Ammon's horn (tissue), 1 donor: ENCODE data around the gene MCM6.
A peak's percentile ranks its signal among the peaks of the same experiment; 100 is the strongest.
"Not testable (repeated sequence)": the region's sequence is repeated elsewhere in the genome, so short reads cannot be mapped to it uniquely, and the experiment has no call there.

ENCODE experiments used
- DNase-seq: peaks from one replicate; pipeline ENCODE4 v3.0.0-alpha.2; 2016; ENCODE audit warnings: low spot score

MCM6 gene

DNA sequence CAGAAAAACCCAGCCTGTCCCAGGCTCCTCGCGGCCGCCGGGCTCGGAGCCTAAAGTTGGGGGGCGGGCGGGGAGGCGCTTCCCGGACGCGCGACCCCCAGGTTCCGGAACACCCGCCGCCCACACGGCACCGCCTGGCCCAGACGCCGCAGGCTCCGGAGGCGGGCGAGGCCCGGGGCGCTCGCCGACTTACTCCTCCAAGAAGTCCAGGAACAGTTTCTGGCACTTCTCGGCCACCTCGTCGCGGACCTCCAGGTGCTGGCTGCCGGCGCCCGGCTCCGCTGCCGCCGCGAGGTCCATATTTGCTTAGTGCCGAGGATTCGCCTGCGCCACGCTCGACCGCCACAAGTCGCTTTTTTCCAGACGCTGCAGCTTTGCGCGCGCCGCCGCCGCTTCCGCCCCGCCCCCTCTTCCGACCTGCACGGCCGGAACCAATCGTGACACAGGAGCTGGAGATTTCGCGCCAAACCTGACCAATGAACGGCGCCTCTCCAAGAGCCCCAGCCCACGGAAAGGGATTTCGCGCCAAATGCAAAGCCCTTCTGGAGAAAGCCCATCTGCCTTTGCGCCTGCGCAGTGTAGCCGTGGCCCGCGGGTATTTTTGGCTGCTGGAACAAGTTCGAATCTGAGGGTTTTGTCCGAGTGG lies at the start of gene MCM6:
Gene MCM6 (minus strand): TSS at position 378 of the 646 bp plus-strand sequence. CDS start 78 bp downstream, at position 300.
- DNase-seq, result peak; percentile 98

GRCh38 chr2:135925571-135925970 lies 49.3 kb upstream of the MCM6 start:
- no peak for DNase-seq

DNA sequence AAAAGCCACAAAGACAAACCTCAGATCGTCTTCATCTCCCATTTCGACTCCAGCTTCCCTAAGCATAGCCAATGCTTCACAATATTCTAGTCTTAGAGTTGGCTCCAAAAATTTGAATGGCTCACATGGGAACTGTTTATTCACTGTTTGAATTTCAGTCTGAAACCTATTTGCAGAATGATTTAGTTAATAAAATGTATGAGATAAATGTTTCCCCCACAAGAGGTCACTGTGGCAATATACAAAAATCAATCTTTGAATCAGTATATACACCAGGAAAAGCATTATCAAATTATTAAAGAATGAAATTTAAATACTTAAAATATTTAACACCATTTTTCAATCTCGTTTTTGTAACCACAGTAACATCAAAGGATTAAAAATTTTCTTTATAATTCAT lies 40.0 kb upstream of the MCM6 start:
- peak; percentile 56 for DNase-seq

DNA sequence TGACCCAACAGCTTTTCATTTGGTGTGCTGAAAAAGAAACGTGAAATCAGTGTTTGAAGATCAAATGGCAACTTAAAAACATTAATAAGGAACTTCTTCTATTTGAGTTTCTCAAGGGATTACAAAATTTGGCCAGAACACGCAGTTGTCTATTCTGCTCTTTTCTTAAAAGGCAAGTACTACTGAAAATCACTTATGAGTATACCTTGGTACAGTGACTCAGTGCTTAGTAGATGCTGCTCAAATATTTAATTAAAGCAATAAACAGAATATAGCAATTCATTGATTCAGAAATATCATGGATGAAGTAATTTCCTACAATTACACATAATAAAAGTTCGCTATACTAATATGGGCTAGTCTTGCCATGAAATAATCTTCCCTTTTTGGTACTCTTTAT lies 38.2 kb upstream of the MCM6 start:
- DNase-seq, result no peak

GRCh38 chr2:135913727-135914365 lies 37.6 kb upstream of the MCM6 start:
- DNase-seq, result peak; percentile 40

DNA sequence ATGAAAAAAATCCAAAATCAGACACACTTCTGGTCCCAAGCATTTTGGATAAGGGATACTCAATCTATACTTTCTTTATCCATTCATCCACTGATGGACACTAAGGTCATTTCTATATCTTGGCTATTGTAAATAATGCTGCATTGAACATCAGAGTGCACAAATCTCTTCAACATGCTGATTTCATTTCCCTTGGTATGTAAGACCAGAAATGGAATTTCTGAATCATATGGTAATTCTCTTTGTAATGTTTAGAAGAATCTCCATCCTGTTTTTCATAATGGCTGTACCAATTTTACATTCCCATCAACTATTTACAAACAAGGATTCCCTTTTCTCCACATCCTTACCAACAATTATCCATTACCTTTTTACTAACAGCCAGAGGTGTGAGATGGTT lies 33.7 kb upstream of the MCM6 start:
- no peak for DNase-seq

DNA sequence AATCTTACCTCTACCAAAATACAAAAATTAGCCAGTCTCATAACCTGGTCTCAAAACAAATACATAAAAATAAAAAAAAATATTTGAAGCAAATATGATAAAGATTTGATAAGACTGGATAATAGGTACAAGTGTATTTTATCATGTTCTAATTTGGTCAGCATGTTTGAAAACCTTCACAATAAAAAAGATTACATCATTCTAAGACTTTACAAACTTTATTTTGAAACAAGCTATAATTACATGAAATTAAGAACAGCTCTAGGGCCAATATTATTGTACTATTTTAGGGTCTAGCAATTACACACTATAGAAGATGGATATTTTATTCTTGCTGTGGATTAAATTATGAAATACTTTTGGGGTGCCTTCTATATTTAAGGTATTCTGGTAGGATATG lies 29.4 kb upstream of the MCM6 start:
- no peak for DNase-seq

GRCh38 chr2:135904341-135904989 lies 28.2 kb upstream of the MCM6 start:
- no peak for DNase-seq

DNA sequence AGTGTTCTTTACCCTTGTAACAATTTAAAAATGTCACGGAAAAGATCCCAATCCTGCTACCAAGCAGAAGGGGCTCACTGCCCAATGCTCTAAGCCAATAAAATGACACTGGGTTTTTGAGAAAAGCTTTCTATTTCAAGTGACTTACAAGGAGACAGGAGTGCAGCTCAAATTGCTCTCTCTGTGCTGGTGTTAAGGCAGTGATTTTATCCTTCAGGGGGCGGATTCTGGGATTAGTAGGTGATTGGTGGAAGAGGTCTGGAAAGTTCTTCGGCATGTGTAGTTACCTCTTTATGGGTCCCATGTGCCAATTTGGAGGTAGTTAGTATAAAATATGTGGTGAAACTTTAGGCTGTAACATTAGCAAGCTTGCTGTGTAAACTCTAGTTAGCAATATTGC lies 27.4 kb upstream of the MCM6 start:
- DNase-seq, result no peak

DNA sequence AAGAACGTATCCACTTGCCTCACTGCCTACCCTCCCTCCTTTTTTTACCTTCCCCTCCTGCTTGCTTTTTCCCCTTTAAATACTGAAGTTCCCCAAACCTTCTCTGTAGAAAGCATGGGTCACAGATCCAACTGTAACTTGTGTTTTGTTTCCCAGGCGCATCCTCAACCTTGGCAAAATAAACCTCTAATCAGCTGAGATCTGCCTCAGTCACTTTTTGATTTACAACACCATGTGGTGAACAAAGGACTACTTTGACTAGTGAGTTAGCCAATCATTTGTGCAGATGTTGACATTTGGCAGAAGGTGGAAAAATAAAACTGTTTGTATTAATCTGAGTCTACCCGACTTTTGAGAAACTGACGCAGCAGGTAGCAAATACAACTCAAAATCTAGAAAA lies 23.3 kb upstream of the MCM6 start:
- DNase-seq, result no peak

DNA sequence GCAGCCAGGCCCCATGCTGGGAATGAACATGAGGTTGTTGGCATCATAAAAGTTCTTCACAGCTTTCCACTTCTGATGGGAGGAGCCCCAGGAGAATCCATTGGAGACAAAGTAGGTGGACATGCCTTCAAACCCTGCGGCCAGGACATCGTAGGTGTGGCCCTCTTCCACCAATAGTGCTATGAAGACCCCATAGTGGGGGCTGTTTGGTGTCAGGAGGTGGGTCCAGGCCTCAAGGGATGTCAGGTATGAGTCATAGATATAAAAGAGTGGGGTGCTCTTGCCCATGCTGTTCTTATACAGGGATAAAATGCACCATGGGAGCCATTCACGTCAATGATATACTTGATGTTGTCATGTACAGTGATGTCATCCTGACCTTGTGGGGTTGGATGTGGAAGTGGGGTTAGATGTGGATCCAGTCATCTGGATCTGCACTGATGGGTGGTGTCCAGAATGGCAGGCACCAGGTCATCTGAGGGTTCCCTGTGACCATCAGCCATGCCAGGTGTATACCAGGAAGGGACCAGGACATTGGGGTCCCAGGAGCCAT lies 22.1 kb upstream of the MCM6 start:
- no peak for DNase-seq

DNA sequence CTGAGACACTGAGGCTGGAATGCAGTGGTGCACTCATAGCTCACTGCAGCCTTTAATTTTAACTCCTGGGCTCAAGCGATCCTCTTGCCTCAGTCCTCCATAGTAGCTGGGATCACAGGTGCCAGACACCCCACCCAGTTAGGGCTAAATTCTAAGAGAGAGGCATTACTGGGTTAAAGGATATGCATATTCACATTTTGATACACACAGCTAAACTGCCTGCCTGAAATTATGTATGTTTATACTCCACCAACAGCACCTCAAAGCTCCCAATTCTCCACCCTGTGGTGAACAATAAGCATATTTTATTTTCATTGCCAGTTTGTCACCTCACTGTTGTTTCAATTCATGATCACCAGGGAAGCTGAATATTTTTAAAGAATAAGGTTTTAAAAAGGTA lies 18.7 kb upstream of the MCM6 start:
- DNase-seq, result no peak

- no peak for DNase-seq
These were observed 17.1 kb upstream of the MCM6 start for GRCh38 chr2:135893374-135893794.

GRCh38 chr2:135890835-135891234 lies 14.6 kb upstream of the MCM6 start:
- DNase-seq, result peak; percentile 44

DNA sequence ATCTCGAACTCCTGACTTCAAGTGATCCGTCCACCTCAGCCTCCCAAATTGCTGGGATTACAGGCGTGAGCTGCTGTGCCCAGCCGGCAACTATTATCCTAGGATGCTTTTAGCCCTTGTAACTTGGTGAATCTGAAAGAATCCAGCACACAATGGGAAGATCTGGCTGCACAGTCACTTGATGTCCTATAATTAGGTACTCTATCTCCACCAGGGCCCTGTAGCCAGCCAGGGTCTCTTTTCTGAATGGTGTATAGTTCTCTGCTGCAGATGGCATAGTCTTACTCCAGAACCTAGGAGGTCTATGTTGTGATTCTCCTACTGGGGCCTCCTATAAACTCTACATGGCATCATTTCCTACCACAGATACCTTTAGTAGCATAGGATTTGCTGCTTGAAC lies 13.9 kb upstream of the MCM6 start:
- DNase-seq, result no peak

DNA sequence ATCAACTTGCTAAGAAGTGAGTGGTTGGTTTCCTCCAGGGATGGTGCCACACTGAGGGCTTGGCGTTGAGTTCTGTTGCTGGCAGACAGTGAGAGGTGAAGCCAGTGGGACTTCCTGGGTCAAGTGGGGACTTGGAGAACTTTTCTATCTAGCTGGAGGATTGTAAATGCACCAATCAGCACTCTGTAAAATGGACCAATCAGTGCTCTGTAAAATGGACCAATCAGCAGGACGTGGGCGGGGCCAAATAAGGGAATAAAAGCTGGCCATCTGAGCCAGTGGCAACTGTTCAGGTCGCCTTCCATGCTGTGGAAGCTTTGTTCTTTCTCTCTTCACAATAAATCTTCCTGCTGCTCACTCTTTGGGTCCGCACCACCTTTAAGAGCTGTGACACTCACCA lies 12.3 kb upstream of the MCM6 start:
- not testable (repeated sequence) for DNase-seq

GRCh38 chr2:135885709-135886108 lies 9.5 kb upstream of the MCM6 start:
- DNase-seq, result no peak

DNA sequence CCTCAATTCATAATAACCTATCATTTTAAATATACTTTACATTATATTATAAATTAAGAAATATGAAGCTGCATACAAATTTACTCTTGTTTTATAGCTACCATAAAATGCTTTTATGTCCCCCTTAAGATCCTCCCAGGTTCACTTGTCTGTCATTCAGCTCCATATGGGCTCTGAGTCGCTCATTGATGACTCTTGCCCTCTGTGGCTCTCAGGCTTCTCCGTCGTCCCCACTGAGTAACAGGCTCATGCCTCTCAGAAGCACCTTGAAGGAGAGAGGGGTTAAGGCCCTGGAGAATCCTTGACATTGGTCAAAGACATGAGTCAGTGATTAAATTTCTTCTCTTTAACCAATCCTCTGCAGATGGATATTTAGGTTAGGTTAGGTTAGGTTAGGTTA lies 6.2 kb upstream of the MCM6 start:
- DNase-seq, result no peak

DNA sequence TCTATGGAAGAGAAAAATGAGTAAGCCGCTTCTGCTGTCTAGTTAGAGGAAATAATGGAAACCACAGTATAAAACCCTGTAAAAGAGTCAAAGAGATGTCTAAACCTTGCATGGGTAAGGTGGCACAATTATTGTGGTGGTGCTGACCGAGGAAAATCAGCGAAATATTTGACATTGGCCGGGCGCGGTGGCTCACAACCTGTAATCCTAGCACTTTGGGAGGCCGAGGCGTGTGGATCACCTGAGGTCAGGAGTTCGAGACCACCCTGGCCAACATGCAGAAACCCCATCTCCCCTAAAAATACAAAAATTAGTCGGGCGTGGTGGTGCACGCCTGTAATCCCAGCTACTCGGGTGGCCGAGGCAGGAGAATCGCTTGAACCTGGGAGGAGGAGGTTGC lies 527 bp upstream of the MCM6 start:
- DNase-seq, result not testable (repeated sequence)

GRCh38 chr2:135875491-135876065 lies 665 bp downstream of the MCM6 start:
- peak; percentile 23 for DNase-seq

DNA sequence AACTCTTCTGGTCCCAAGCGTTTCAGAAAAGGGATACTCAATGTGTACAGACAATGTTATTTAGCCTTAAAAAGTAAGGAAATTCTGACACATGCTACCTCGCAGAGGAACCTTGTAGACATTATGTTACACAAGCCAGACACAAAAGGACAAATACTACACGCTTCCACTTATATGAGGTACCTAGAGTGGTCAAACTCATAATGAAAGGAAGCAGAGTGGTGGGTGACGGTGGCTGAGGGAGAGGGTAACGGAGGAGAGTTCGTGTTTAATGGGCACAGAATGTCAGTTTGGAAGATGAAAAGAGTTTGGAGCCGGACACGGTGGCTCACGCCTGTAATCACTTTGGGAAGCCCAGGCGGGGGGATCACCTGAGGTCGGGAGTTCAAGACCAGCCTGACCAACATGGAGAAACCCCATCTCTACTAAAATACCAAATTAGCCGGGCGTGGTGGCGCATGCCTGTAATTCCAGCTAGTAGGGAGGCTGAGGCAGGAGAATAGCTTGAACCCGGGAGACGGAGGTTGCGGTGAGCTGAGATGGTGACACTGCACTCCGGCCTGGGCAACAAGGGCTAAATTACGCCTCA lies 1.4 kb downstream of the MCM6 start:
- no peak for DNase-seq

DNA sequence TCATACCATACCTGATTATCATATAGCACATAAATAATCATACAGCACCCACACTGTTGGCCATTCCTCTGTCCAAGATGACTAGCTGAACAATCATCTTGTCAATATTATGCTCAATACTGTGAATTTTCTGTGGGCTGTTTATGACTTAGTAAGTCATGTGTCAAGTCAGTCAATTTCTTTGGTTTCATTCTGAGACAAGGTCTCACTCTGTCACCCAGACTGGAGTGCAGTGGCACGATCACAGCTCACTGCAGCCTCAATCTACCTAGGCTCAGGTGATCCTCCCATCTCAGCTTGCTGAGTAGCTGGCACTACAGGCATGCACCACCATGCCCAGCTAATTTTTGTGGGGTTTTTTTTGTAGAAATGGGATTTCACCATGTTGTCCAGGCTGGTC lies 5.7 kb downstream of the MCM6 start:
- DNase-seq, result no peak
